ENCODE data around the gene MRC2. TPM values are rescaled to one million over a fixed set of nuclear protein-coding genes. Genes with fewer than 3 reads are reported as not detected.
A peak's percentile ranks its signal among the peaks of the same experiment; 100 is the strongest.
"Not testable (repeated sequence)": the region's sequence is repeated elsewhere in the genome, so short reads cannot be mapped to it uniquely, and the experiment has no call there.

The MRC2 gene
- total and polyA plus RNA-seq, 5 experiments from 2014 or later = 0.74 to 11.0 (median 1.3) TPM

DNA sequence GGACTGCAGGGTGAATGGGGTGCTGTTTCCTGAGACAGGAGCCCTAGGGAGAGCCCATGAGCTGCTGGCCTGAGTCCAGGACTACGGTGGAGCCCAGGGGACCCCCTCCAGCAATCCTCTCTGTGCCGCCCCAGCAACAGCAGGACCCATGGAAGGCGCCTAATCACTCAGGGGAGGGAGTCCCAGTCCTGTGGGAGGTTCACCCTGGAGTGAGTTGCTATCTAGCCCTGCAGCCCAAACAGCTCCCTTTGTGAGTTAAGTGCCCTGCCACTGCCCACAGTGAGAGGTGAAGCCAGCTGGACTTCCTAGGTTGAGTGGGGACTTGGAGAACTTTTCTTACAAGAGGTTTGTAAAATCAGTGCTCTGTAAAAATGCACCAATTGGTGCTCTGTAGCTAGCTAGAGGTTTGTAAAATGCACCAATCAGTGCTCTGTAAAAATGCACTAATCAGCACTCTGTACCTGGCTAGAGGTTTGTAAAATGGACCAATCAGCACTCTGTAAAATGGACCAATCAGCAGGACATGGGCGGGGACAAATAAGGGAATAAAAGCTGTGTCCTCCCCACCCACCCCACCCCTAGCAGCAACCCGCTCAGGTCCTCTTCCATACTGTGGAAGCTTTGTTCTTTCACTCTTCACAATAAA lies 67.7 kb downstream of the MRC2 start:
- H3K4me1 Mint-ChIP-seq, H3K9me3 Mint-ChIP-seq, ATAC-seq, H3K27ac Mint-ChIP-seq, H3K36me3 Mint-ChIP-seq, POLR2A ChIA-PET, H3K27me3 Mint-ChIP-seq, H3K4me3 Mint-ChIP-seq: not testable (repeated sequence)
- peak in 1 of 10 donors; percentile 19 for DNase-seq

DNA sequence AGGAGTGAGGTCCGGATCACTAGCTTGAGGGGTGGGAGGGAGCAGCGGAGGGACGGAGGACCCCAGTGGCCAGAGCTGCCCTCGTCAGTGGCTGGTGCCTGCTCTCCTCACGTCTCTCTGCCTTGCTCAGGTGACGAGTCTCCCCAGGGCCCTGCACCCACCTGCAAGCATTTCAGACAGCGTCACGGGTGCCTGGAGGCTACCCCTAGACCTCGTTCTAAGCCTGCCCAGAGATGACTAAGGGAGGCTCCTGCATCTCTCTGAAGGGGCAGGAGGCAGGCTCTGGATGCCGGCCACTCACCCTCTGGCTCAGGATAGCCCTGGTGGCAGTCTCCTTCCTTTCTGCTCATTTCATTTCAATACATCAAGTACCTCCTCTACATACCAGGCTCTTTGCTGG lies 68.8 kb downstream of the MRC2 start:
- ATAC-seq (no peak), DNase-seq (peak in 1 of 10 donors; percentile 31)
- Mint-ChIP-seq H3K27me3 (peaks cover 0 to 6% (median 5%) of the 10 kb centered on the region in 5 donors), H3K4me3 (no peak overlapping the region), H3K9me3 (peaks cover 0 to 1% (median 0%) of the 10 kb centered on the region in 9 donors), H3K36me3 (no peaks in the 10 kb centered on the region), H3K27ac (no peak overlapping the region), H3K4me1 (no peaks in the 10 kb centered on the region)
- POLR2A ChIA-PET = no interaction called here

DNA sequence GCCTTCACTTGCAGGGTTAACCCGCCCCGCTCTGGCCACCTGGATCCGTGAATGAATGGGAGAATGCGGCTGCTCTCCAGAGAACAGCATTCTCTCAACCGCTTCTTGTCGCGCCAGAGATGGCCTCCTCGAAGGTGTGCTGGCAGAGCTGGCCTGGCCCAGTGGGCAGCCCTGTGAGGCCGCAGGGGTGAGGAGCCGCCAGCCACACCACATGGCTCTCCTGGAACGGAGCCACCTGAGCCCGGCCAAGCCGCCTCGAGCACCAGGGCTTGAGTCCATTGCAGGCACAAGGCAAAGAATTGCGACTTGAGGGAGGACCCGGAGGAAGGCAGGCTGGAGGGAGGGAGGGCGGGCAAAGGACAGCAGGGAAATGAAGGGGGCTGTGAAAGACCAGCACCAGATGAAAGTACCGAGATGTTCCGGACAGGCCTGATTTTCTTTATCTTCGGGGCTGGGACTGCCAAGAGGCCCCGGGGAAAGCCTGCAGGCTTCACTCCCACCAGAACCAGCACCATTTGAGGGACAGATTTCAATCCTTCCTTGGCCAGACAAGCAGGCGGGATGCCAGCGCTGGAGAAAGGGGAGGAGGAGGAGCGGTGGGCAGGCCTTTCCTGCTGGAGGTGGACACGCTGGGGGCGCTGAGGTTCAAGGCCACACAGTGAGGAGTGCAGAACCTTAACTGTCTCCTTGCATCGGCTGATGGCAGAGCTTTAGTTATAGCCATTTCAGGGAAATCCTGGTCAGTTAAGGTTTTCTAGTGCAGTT lies 69.4 kb downstream of the MRC2 start:
- Mint-ChIP-seq H3K4me1 (no peaks in the 10 kb centered on the region), H3K27me3 (peaks cover 0 to 7% (median 5%) of the 10 kb centered on the region in 5 donors), H3K27ac (no peak overlapping the region), H3K36me3 (no peaks in the 10 kb centered on the region), H3K9me3 (peaks cover 0 to 1% (median 0%) of the 10 kb centered on the region in 9 donors), H3K4me3 (no peak overlapping the region)
- no peak for ATAC-seq
- peak in 1 of 10 donors; percentile 53 for DNase-seq
- POLR2A ChIA-PET = no interaction called here

DNA sequence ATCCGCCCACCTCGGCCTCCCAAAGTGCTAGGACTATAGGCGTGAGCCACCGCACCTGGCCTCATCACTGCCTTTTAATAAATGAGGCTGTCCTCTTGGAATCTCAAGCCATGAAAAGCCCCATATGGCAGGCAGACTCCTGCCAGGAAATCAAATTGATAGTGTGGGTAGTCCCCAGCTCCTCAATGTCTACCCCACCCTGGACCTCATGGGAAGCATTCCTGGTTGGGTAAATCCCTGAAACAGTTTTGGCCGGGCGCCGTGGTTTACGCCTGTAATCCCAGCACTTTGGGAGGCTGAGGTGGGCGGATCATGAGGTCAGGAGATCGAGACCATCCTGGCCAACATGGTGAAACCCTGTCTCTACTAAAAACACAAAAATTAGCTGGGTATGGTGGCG lies 71.0 kb downstream of the MRC2 start:
- DNase-seq = peak in 1 of 10 donors; percentile 21
- ATAC-seq, H3K27me3 Mint-ChIP-seq, H3K36me3 Mint-ChIP-seq, H3K9me3 Mint-ChIP-seq, H3K27ac Mint-ChIP-seq, H3K4me3 Mint-ChIP-seq, H3K4me1 Mint-ChIP-seq, POLR2A ChIA-PET: not testable (repeated sequence)

DNA sequence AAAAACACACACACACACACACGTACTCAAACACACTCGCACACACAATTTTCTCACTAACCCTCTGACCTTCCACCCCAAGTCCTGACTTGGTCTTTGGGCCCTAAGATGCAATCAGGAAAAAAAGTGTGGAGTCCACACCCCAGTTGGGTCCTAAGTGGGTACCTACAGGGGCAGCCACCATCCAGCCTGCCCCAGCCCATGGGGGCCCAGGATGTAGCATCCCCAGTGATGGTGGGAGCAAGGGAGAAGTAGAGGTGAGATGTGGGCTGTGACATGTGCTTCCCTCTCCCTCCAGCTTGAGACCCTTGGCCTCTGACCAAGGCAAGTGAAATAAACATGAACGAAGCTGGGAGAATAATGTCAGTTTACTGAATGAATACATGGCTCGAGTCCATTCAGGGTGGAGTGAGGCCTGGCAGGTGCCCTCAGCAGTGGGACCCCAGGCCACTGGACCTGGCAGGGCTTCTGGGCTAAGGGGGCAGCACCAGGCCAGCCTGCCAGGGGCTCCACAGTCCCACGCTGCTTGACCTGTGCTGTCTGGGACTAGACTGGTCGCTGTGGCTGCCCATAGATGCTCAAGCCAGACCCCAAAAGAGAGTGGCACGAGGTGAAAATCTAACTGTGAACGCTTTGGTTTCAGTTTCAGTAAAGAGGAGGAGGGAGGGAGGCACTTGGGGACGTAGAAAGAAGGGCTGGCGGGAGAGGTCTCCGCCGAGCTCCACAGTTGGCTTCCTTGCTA lies 73.7 kb downstream of the MRC2 start:
- POLR2A ChIA-PET = no interaction called here
- Mint-ChIP-seq H3K27ac (no peak overlapping the region), H3K4me1 (peaks cover 0 to 8% (median 4%) of the 10 kb centered on the region in 4 donors), H3K9me3 (no peaks in the 10 kb centered on the region), H3K36me3 (no peaks in the 10 kb centered on the region), H3K4me3 (no peak overlapping the region), H3K27me3 (peaks cover 0 to 7% (median 3%) of the 10 kb centered on the region in 5 donors)
- ATAC-seq = no peak
- DNase-seq = peak in 1 of 10 donors; percentile 57

DNA sequence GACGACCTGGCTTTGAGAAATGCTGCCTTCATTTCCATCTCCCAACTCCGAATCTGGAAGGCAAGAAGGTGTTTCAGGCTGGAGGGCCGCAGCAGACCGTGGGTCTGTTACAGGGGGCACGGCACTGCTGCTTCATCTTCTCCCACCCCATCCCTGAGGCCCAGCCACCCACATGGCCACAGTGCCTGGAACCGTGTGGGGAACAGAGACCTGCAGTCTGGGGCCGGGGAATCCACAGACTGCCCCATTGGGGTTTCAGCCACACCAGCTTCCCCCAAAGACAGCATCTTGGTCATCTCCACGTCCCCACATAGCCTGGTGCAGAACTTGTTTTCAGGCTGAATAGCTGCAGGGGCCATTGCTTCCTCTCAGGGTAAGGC lies 74.2 kb downstream of the MRC2 start:
- DNase-seq (peak in 1 of 10 donors; percentile 53), ATAC-seq (no peak)
- H3K27me3 Mint-ChIP-seq = peaks cover 0 to 7% (median 3%) of the 10 kb centered on the region in 5 donors
- H3K4me3 Mint-ChIP-seq = peak overlapping the region in 1 of 10 donors; percentile 60
- H3K27ac Mint-ChIP-seq = peak overlapping the region in 1 of 10 donors; percentile 9
- H3K9me3 Mint-ChIP-seq = no peaks in the 10 kb centered on the region
- POLR2A ChIA-PET = no interaction called here
- H3K36me3 Mint-ChIP-seq = no peaks in the 10 kb centered on the region
- H3K4me1 Mint-ChIP-seq = peaks cover 0 to 8% (median 4%) of the 10 kb centered on the region in 4 donors

DNA sequence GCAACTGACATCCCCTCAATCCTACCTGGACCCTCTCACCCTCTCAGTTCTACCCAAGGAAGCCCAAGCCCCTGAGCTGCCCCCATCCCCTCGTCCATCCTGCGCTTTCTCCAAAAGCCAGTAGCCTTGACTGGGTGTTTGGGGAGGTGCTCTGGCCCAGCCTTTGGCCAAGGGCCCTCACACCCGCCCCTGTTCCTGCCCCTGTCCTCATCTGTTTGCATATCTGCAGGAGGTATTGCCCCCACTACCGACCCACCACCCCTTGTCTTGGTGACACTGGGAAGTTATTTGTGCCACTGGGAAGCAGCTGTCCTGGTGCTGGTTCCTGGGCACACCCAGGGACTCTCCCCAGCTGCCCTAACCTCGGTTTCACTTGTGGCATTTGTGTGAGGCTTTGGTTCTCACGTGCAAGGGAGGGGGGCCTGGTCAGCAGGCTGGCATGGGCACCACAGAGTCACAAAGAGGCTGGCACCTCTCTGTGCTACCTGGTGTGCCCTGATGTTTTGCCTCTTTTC lies 75.3 kb downstream of the MRC2 start:
- Mint-ChIP-seq H3K36me3 (no peaks in the 10 kb centered on the region), H3K4me1 (peaks cover 0 to 8% (median 4%) of the 10 kb centered on the region in 4 donors), H3K4me3 (peak overlapping the region in 8 of 10 donors; percentile 22 to 68 (median 56)), H3K9me3 (no peaks in the 10 kb centered on the region), H3K27ac (no peak overlapping the region), H3K27me3 (peaks cover 0 to 7% (median 1%) of the 10 kb centered on the region in 5 donors)
- DNase-seq (peak in 1 of 10 donors; percentile 30), ATAC-seq (no peak)
- POLR2A ChIA-PET = interaction anchor here (0.9 kb wide), 1 partner anchor 22 kb away, joined by 4 read pairs; no protein-coding TSS in a partner anchor

DNA sequence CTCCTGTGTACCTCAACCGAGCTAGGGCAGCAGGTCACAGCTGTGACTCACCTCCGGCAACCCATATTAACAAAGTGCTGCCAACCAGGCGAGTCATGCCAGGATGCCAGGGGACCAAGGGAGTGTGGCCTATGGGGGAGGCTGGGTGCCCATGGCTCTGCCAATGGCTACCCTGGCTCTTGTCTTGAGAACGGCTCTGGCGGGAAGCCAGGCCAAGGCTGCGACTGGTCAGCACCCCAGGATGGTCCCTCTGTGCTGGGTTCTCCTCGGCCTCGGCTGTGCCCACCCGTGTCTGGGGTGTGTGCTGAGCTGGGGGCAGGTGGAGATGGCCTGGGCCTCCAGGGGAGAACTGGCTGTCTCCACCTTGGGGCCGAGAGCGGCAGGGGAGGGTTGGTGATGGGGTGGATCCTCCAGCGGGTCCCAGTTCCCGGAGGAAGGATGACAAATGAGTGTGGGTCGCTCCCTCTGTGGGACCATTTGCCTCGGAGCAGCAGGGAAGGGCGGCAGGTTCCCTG lies 75.8 kb downstream of the MRC2 start:
- peak overlapping the region in 1 of 10 donors; percentile 11 for H3K27ac Mint-ChIP-seq
- H3K36me3 Mint-ChIP-seq = no peaks in the 10 kb centered on the region
- ATAC-seq = no peak
- peak overlapping the region in 9 of 10 donors; percentile 36 to 77 (median 59) for H3K4me3 Mint-ChIP-seq
- H3K9me3 Mint-ChIP-seq = no peaks in the 10 kb centered on the region
- peaks cover 0 to 7% (median 1%) of the 10 kb centered on the region in 5 donors for H3K27me3 Mint-ChIP-seq
- POLR2A ChIA-PET = interaction anchor here (0.9 kb wide), 1 partner anchor 21 kb away, joined by 4 read pairs; no protein-coding TSS in a partner anchor
- peaks cover 0 to 8% (median 4%) of the 10 kb centered on the region in 4 donors for H3K4me1 Mint-ChIP-seq
- DNase-seq = peak in 1 of 10 donors; percentile 57

DNA sequence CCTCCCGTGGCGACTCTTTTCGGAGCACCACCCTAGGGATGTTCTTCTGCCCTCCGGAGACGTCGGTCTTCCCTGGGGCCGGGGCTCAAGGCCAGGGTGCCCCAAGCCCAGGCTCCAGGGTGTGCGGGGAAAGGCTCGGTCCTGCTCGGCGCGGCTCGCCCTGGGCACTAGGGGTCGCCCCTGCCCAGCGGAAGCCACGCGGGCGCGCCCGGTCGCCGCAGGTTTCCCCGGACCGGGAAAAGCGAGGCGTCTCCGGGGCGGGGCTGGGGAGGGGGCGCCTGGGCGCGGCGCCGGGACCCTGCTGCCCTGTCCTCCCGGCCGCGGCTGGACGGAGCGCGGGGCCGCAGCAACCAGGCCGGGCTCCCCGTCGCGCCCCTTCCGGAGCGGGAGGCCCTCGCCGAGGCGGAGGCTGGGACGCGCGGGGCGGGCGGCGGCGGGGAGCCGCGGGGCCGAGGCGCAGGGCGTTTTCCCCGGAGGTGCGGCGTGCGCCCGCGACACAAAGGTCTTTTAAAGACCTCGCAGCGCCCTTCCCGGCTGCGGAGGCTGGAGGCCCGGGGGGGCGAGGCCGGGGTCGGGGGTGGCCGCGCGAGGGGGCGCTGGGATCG lies 76.4 kb downstream of the MRC2 start:
- POLR2A ChIA-PET = no interaction called here
- Mint-ChIP-seq H3K36me3 (no peaks in the 10 kb centered on the region), H3K9me3 (no peaks in the 10 kb centered on the region), H3K27ac (peak overlapping the region in 1 of 10 donors; percentile 11), H3K27me3 (peaks cover 0 to 7% (median 1%) of the 10 kb centered on the region in 5 donors), H3K4me3 (peak overlapping the region in 9 of 10 donors; percentile 36 to 78 (median 64)), H3K4me1 (peaks cover 0 to 8% (median 4%) of the 10 kb centered on the region in 4 donors)
- DNase-seq = peak; percentile 52 to 77 (median 72)
- ATAC-seq = peak; percentile 95

DNA sequence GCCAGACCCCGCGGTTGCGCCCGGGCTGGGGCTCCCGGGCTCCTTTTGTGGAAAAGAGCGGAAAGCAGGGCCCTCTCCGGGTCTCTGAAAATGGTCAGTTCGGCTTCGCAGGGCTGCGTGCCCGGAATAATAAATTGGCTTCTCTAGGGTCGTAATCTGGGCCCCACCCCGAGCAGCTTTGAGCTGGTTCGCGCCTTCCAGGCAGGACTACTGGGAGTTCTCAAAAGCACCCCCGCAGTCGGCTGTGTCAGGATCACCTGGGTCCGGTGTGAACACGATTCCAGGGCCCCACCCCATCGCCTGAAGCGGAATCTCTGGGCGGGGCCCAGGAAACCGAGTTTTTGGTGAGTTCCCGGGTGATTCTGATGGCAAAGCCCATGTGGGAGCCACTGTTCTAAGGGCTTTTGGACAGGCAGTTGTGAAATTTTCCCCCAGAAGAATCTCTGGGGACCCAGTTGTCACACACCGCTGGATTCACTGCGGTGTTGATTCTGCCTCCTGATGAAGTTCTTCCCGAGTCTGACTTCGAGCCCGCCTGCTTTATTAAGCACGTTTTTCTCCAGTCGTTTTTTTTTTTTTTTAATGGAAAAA lies 77.0 kb downstream of the MRC2 start:
- POLR2A ChIA-PET = no interaction called here
- Mint-ChIP-seq H3K27ac (peak overlapping the region in 4 of 10 donors; percentile 40 to 87 (median 57)), H3K9me3 (no peaks in the 10 kb centered on the region), H3K36me3 (no peaks in the 10 kb centered on the region), H3K4me3 (peak overlapping the region; percentile 66 to 88 (median 78)), H3K27me3 (peaks cover 0 to 7% (median 1%) of the 10 kb centered on the region in 5 donors), H3K4me1 (peaks cover 0 to 8% (median 4%) of the 10 kb centered on the region in 4 donors)
- ATAC-seq = peak; percentile 7 to 21
- peak in 3 of 10 donors; percentile 7 to 12 (median 9) for DNase-seq

DNA sequence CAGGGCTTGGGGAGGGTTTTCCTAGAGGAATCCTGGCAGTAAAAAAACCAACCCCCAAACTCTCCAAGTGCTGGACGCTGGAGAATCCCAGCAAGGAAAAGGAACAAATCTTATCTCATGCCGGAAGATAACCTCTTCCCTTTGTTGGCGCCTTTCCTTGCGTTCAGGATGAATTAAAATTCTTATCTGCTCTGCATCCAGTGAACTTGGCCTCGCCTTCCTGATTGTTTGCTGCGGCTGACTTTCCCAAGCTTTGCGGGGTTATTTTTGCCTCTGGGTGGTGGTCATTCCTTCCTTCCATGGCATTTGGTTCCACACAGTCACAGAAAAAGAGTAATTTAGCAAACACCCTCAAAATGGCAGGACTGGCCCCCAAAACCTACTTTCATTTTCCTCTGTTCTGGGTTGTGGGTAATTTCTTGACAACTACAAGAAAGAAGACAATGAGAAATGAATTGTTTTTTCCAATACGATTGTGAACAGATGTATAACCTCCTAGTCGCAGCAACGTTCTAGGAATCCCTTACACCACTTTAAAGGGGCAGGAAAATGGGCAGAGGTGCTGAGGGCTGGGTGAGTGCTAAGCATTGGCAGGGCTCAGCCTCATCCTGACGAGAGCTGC lies 77.8 kb downstream of the MRC2 start:
- no peak for ATAC-seq

More for the DNA sequence above, 77.8 kb downstream of the MRC2 start:
- POLR2A ChIA-PET = no interaction called here
- H3K4me3 Mint-ChIP-seq = peak overlapping the region; percentile 48 to 88 (median 70)
- H3K4me1 Mint-ChIP-seq = peaks cover 0 to 8% (median 4%) of the 10 kb centered on the region in 4 donors
- peak overlapping the region in 2 of 10 donors; percentile 41 to 65 for H3K27ac Mint-ChIP-seq
- H3K36me3 Mint-ChIP-seq = no peaks in the 10 kb centered on the region
- H3K9me3 Mint-ChIP-seq = no peaks in the 10 kb centered on the region
- DNase-seq = peak in 1 of 10 donors; percentile 4
- H3K27me3 Mint-ChIP-seq = peaks cover 0 to 7% (median 1%) of the 10 kb centered on the region in 5 donors

All from naive thymus-derived CD8-positive, alpha-beta T cell (primary cell).